ENCODE measurements around the gene AK8. TPM values are rescaled to one million over a fixed set of nuclear protein-coding genes. Genes with fewer than 3 reads are reported as not detected.

The AK8 gene
- total RNA-seq, 1 donor from 2014 or later = 0.93 TPM

GRCh38 chr9:132825430-132825829, 52.7 kb downstream of the AK8 start:
- Mint-ChIP-seq H3K9me3 (no peaks in the 10 kb centered on the region), H3K27me3 (no peaks in the 10 kb centered on the region), H3K4me3 (no peak overlapping the region), H3K36me3 (ENCODE audit: low read depth) (no peaks in the 10 kb centered on the region), H3K27ac (no peak overlapping the region), H3K4me1 (no peaks in the 10 kb centered on the region)
- ChIA-PET POLR2A (no interaction called here), CTCF (interaction anchor here (0.6 kb wide), 1 partner anchor 155 kb away, joined by 3 read pairs; the partner anchor contains the start of gene GTF3C4)
- ATAC-seq (ENCODE audit: low read depth) (no peak), DNase-seq (no peak)
- TF ChIP-seq CTCF (IDR thresholded peaks at IDR 0.05) = no peak
- intact Hi-C loops (cut with micrococcal nuclease) = no loop called here

- H3K27ac Mint-ChIP-seq = no peak overlapping the region
- TF ChIP-seq CTCF (IDR thresholded peaks at IDR 0.05) = no peak
- CTCF ChIA-PET = interaction anchor here (0.6 kb wide), 1 partner anchor 155 kb away, joined by 3 read pairs; the partner anchor contains the start of gene GTF3C4
Observed at GRCh38 chr9:132824951-132825350, 53.1 kb downstream of the AK8 start.

GRCh38 chr9:132824151-132824550, 53.9 kb downstream of the AK8 start:
- H3K36me3 Mint-ChIP-seq (ENCODE audit: low read depth) = no peaks in the 10 kb centered on the region
- H3K27me3 Mint-ChIP-seq = no peaks in the 10 kb centered on the region
- CTCF ChIA-PET = no interaction called here
- DNase-seq (no peak), ATAC-seq (ENCODE audit: low read depth) (no peak)
- no peaks in the 10 kb centered on the region for H3K9me3 Mint-ChIP-seq
- no peak overlapping the region for H3K4me3 Mint-ChIP-seq
- H3K4me1 Mint-ChIP-seq = no peaks in the 10 kb centered on the region
- POLR2A ChIA-PET = no interaction called here
- intact Hi-C loops (cut with micrococcal nuclease) = no loop called here
- H3K27ac Mint-ChIP-seq = no peak overlapping the region
- TF ChIP-seq CTCF (IDR thresholded peaks at IDR 0.05) = no peak

More at GRCh38 chr9:132824951-132825350, 53.1 kb downstream of the AK8 start:
- H3K4me1 Mint-ChIP-seq = no peaks in the 10 kb centered on the region
- intact Hi-C loops (cut with micrococcal nuclease) = no loop called here
- POLR2A ChIA-PET = no interaction called here
- no peak overlapping the region for H3K4me3 Mint-ChIP-seq
- no peak for ATAC-seq (ENCODE audit: low read depth)
- DNase-seq = no peak
- H3K36me3 Mint-ChIP-seq (ENCODE audit: low read depth) = no peaks in the 10 kb centered on the region
- H3K27me3 Mint-ChIP-seq = no peaks in the 10 kb centered on the region
- no peaks in the 10 kb centered on the region for H3K9me3 Mint-ChIP-seq

- ATAC-seq (ENCODE audit: low read depth) (no peak), DNase-seq (no peak)
- intact Hi-C loops (cut with micrococcal nuclease) = no loop called here
- H3K4me3 Mint-ChIP-seq = no peak overlapping the region
- H3K36me3 Mint-ChIP-seq (ENCODE audit: low read depth) = no peaks in the 10 kb centered on the region
- H3K27ac Mint-ChIP-seq = no peak overlapping the region
- TF ChIP-seq CTCF (IDR thresholded peaks at IDR 0.05) = no peak
- ChIA-PET POLR2A (no interaction called here), CTCF (no interaction called here)
- H3K9me3 Mint-ChIP-seq = no peaks in the 10 kb centered on the region
- H3K27me3 Mint-ChIP-seq = no peaks in the 10 kb centered on the region
- H3K4me1 Mint-ChIP-seq = no peaks in the 10 kb centered on the region
Observed at GRCh38 chr9:132823370-132824145, 54.5 kb downstream of the AK8 start.

GRCh38 chr9:132820169-132820944, 57.7 kb downstream of the AK8 start:
- intact Hi-C loops (cut with micrococcal nuclease) = no loop called here
- Mint-ChIP-seq H3K27ac (no peak overlapping the region), H3K9me3 (no peaks in the 10 kb centered on the region), H3K36me3 (ENCODE audit: low read depth) (no peaks in the 10 kb centered on the region), H3K4me1 (no peaks in the 10 kb centered on the region), H3K27me3 (no peaks in the 10 kb centered on the region), H3K4me3 (no peak overlapping the region)
- ATAC-seq (ENCODE audit: low read depth) (no peak), DNase-seq (no peak)
- no peak for TF ChIP-seq CTCF (IDR thresholded peaks at IDR 0.05)
- ChIA-PET CTCF (no interaction called here), POLR2A (no interaction called here)

Measured in activated B cell treated with CpG ODN at 0.5 μM for 24 hours (primary cell).